ENCODE results near the gene TAPT1.

DNA sequence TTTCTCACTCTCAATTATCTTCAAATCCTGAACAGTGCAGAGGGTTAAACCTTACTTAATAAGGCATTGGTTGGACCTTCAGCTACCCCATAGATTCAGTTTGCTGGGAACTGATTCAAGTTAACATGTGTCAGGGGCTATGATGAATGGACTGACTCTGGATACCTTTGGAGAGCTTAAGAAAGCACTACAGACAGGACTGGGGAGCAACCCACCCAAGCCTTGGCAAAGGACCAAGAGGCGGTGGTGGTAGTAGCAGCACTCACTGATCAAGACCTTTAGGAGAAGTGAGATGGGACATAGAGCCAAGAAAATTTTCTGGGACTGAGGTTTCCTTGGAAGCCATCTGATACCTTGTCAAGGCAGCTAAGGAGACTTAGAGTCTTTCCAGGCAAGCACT lies 43.0 kb upstream of the TAPT1 start:
- TF ChIP-seq POLR2A (IDR thresholded peaks at IDR 0.05; ENCODE audit: low read depth, low read length) (no peak), TAF1 (IDR thresholded peaks at IDR 0.05; ENCODE audit: low read depth, low read length) (no peak), POLR2AphosphoS5 (IDR thresholded peaks at IDR 0.05; ENCODE audit: low read depth, low read length) (no peak), SPI1 (IDR thresholded peaks at IDR 0.05; ENCODE audit: low read depth, low read length) (no peak), POU2F2 (IDR thresholded peaks at IDR 0.05; ENCODE audit: low read depth, low read length) (no peak)

Measured in GM12891 (cell line).